ENCODE results near the gene ABO.
"Not testable (repeated sequence)": the region's sequence is repeated elsewhere in the genome, so short reads cannot be mapped to it uniquely, and the experiment has no call there.

The ABO gene

GRCh38 chr9:133223159-133223756 lies 51.7 kb downstream of the ABO start:
- not testable (repeated sequence) for DNase-seq

- DNase-seq = not testable (repeated sequence)
Measured at GRCh38 chr9:133221994-133222393, 53.0 kb downstream of the ABO start.

- no peak for DNase-seq
Measured at GRCh38 chr9:133221177-133221809, 53.7 kb downstream of the ABO start.

- DNase-seq = not testable (repeated sequence)
Measured at GRCh38 chr9:133218049-133218975, 56.7 kb downstream of the ABO start.

GRCh38 chr9:133217333-133217988 lies 57.5 kb downstream of the ABO start:
- not testable (repeated sequence) for DNase-seq

GRCh38 chr9:133214276-133214675 lies 60.7 kb downstream of the ABO start:
- DNase-seq = not testable (repeated sequence)

- no peak for DNase-seq
Measured at GRCh38 chr9:133210609-133211008, 64.4 kb downstream of the ABO start.

- no peak for DNase-seq
Measured at GRCh38 chr9:133210202-133210532, 64.8 kb downstream of the ABO start.

- DNase-seq = not testable (repeated sequence)
Measured at GRCh38 chr9:133209327-133210201, 65.4 kb downstream of the ABO start.

- DNase-seq = not testable (repeated sequence)
Measured at GRCh38 chr9:133208880-133209300, 66.1 kb downstream of the ABO start, which contains the start of gene OBP2B. Gene OBP2B (minus strand): TSS chr9:133209250. CDS start chr9:133209199, 51 bp downstream.

- DNase-seq = not testable (repeated sequence)
Measured at GRCh38 chr9:133208171-133208879, 66.7 kb downstream of the ABO start.

GRCh38 chr9:133207540-133208170 lies 67.3 kb downstream of the ABO start:
- no peak for DNase-seq

GRCh38 chr9:133207021-133207531 lies 67.9 kb downstream of the ABO start:
- DNase-seq = no peak

GRCh38 chr9:133205996-133206931 lies 68.7 kb downstream of the ABO start:
- DNase-seq = no peak

GRCh38 chr9:133205481-133205887 lies 69.5 kb downstream of the ABO start:
- DNase-seq = not testable (repeated sequence)

Measured in NCI-H1092 (cell line).